HG03521 (cell line): ENCODE measurements around the gene ADCY5.

Experiments
- ATAC-seq: cut with Tn5 transposase; IDR thresholded peaks from one replicate; pipeline ENCODE4 v1.9.1; 2021; ENCODE audit warnings: mild to moderate bottlenecking, moderate library complexity; ENCODE audit not compliant: unreplicated experiment

Gene ADCY5

GRCh38 chr3:123410149-123410515, 38.8 kb downstream of the ADCY5 start:
- ATAC-seq: no peak

- no peak for ATAC-seq
These were observed 39.3 kb downstream of the ADCY5 start for GRCh38 chr3:123409443-123410148.

- no peak for ATAC-seq
These were observed 42.3 kb downstream of the ADCY5 start for GRCh38 chr3:123406598-123406997.

- ATAC-seq: no peak
These were observed 42.9 kb downstream of the ADCY5 start for GRCh38 chr3:123405936-123406510.

GRCh38 chr3:123405021-123405420, 43.9 kb downstream of the ADCY5 start:
- ATAC-seq: no peak

GRCh38 chr3:123404391-123404790, 44.5 kb downstream of the ADCY5 start:
- no peak for ATAC-seq

GRCh38 chr3:123401836-123402530, 46.9 kb downstream of the ADCY5 start:
- ATAC-seq: no peak

GRCh38 chr3:123400169-123400568, 48.7 kb downstream of the ADCY5 start:
- ATAC-seq: no peak

- no peak for ATAC-seq
These were observed 49.2 kb downstream of the ADCY5 start for GRCh38 chr3:123399653-123400052.

GRCh38 chr3:123397921-123398785, 50.7 kb downstream of the ADCY5 start:
- no peak for ATAC-seq

- ATAC-seq: no peak
These were observed 51.8 kb downstream of the ADCY5 start for GRCh38 chr3:123397050-123397590.

- no peak for ATAC-seq
These were observed 52.5 kb downstream of the ADCY5 start for GRCh38 chr3:123396171-123397049.

GRCh38 chr3:123395235-123395634, 53.7 kb downstream of the ADCY5 start:
- ATAC-seq: no peak

GRCh38 chr3:123394391-123395020, 54.4 kb downstream of the ADCY5 start:
- no peak for ATAC-seq

GRCh38 chr3:123392871-123393620, 55.8 kb downstream of the ADCY5 start:
- ATAC-seq: no peak

- no peak for ATAC-seq
These were observed 56.5 kb downstream of the ADCY5 start for GRCh38 chr3:123392368-123392767.

- no peak for ATAC-seq
These were observed 57.9 kb downstream of the ADCY5 start for GRCh38 chr3:123390865-123391600.

- ATAC-seq: no peak
These were observed 59.3 kb downstream of the ADCY5 start for GRCh38 chr3:123389628-123389918.
